ENCODE results near the gene ANKRD22.
"Not testable (repeated sequence)": the region's sequence is repeated elsewhere in the genome, so short reads cannot be mapped to it uniquely, and the experiment has no call there.

Gene ANKRD22

GRCh38 chr10:88877298-88877697, 25.7 kb upstream of the ANKRD22 start:
- no peak for DNase-seq

GRCh38 chr10:88875081-88875480, 23.4 kb upstream of the ANKRD22 start:
- no peak for DNase-seq

GRCh38 chr10:88874281-88874680, 22.6 kb upstream of the ANKRD22 start:
- DNase-seq = no peak

- no peak for DNase-seq
Observed at GRCh38 chr10:88873757-88874156, 22.1 kb upstream of the ANKRD22 start.

GRCh38 chr10:88870089-88870488, 18.4 kb upstream of the ANKRD22 start:
- no peak for DNase-seq

- no peak for DNase-seq
Observed at GRCh38 chr10:88866454-88866853, 14.8 kb upstream of the ANKRD22 start.

- DNase-seq = no peak
Observed at GRCh38 chr10:88865281-88865876, 13.7 kb upstream of the ANKRD22 start.

- no peak for DNase-seq
Observed at GRCh38 chr10:88861036-88861435, 9.4 kb upstream of the ANKRD22 start.

- DNase-seq = no peak
Observed at GRCh38 chr10:88858491-88858890, 6.8 kb upstream of the ANKRD22 start.

- DNase-seq = no peak
Observed at GRCh38 chr10:88857831-88858230, 6.2 kb upstream of the ANKRD22 start.

GRCh38 chr10:88854684-88855083, 3.0 kb upstream of the ANKRD22 start:
- DNase-seq = no peak

- no peak for DNase-seq
Observed at GRCh38 chr10:88853155-88853881, 1.7 kb upstream of the ANKRD22 start.

GRCh38 chr10:88852327-88852726, 683 bp upstream of the ANKRD22 start:
- no peak for DNase-seq

GRCh38 chr10:88850712-88851111, 932 bp downstream of the ANKRD22 start:
- no peak for DNase-seq

- no peak for DNase-seq
Observed at GRCh38 chr10:88849234-88849633, 2.4 kb downstream of the ANKRD22 start.

GRCh38 chr10:88848499-88848898, 3.1 kb downstream of the ANKRD22 start:
- DNase-seq = no peak

GRCh38 chr10:88843171-88843570, 8.5 kb downstream of the ANKRD22 start:
- DNase-seq = no peak

- DNase-seq = no peak
Observed at GRCh38 chr10:88841316-88842111, 10.1 kb downstream of the ANKRD22 start.

GRCh38 chr10:88840881-88841280, 10.8 kb downstream of the ANKRD22 start:
- no peak for DNase-seq

GRCh38 chr10:88840104-88840503, 11.5 kb downstream of the ANKRD22 start:
- no peak for DNase-seq

- DNase-seq = no peak
Observed at GRCh38 chr10:88838766-88839350, 12.8 kb downstream of the ANKRD22 start.

- not testable (repeated sequence) for DNase-seq
Observed at GRCh38 chr10:88837632-88838031, 14.0 kb downstream of the ANKRD22 start.

GRCh38 chr10:88835910-88836221, 15.8 kb downstream of the ANKRD22 start:
- no peak for DNase-seq
